CD4-positive, alpha-beta T cell treated with Interferon alpha-2 for 1 hour (primary cell): Measurements from ENCODE around the gene SGPL1.

Experiments
- DNase-seq, 2 donors: peaks; one replicate each; pipeline ENCODE4 v3.0.0-alpha.2; 2020 to 2022

Gene SGPL1

GRCh38 chr10:70780772-70781171 is 35.0 kb upstream of the SGPL1 start:
- DNase-seq = no peak

- no peak for DNase-seq
These were observed 34.2 kb upstream of the SGPL1 start for GRCh38 chr10:70781461-70782051.

GRCh38 chr10:70782086-70782745 is 33.5 kb upstream of the SGPL1 start:
- no peak for DNase-seq

GRCh38 chr10:70782746-70783680 is 32.7 kb upstream of the SGPL1 start:
- no peak for DNase-seq

GRCh38 chr10:70784016-70784415 is 31.7 kb upstream of the SGPL1 start:
- no peak for DNase-seq

- DNase-seq = no peak
These were observed 31.3 kb upstream of the SGPL1 start for GRCh38 chr10:70784471-70784870.

- peak in 1 of 2 donors; percentile 11 for DNase-seq
These were observed 30.6 kb upstream of the SGPL1 start, which contains the start of gene TBATA for GRCh38 chr10:70785190-70785589. Gene TBATA, minus strand, starts transcription at chr10:70785377. Its CDS starts 1,998 bp downstream, at chr10:70783379.

- DNase-seq = no peak
These were observed 28.8 kb upstream of the SGPL1 start for GRCh38 chr10:70786799-70787415.

GRCh38 chr10:70791386-70792039 is 24.2 kb upstream of the SGPL1 start:
- DNase-seq = no peak

GRCh38 chr10:70795613-70796012 is 20.1 kb upstream of the SGPL1 start:
- no peak for DNase-seq

GRCh38 chr10:70797840-70798239 is 17.9 kb upstream of the SGPL1 start:
- DNase-seq = no peak

- DNase-seq = no peak
These were observed 16.6 kb upstream of the SGPL1 start for GRCh38 chr10:70799124-70799523.

GRCh38 chr10:70801854-70802253 is 13.9 kb upstream of the SGPL1 start:
- no peak for DNase-seq

GRCh38 chr10:70803775-70804420 is 11.8 kb upstream of the SGPL1 start:
- DNase-seq = no peak

- no peak for DNase-seq
These were observed 11.3 kb upstream of the SGPL1 start for GRCh38 chr10:70804421-70804808.

- DNase-seq = no peak
These were observed 10.0 kb upstream of the SGPL1 start for GRCh38 chr10:70805619-70806215.

- DNase-seq = no peak
These were observed 8.9 kb upstream of the SGPL1 start for GRCh38 chr10:70806841-70807240.

GRCh38 chr10:70807556-70807955 is 8.2 kb upstream of the SGPL1 start:
- DNase-seq = no peak

GRCh38 chr10:70809011-70809611 is 6.6 kb upstream of the SGPL1 start:
- no peak for DNase-seq

- no peak for DNase-seq
These were observed 6.0 kb upstream of the SGPL1 start for GRCh38 chr10:70809726-70810125.

- no peak for DNase-seq
These were observed 4.8 kb upstream of the SGPL1 start for GRCh38 chr10:70810967-70811366.
